ENCODE data around the gene MAPK14. TPM values are rescaled to one million over a fixed set of nuclear protein-coding genes. Genes with fewer than 3 reads are reported as not detected.
A peak's percentile ranks its signal among the peaks of the same experiment; 100 is the strongest.

Gene MAPK14
- total and polyA plus RNA-seq, 9 of the 15 experiments (the other 6 are each of a cell fraction or from before 2014, with no cell fraction given): 8.8 to 62.7 (median 35.5) TPM

DNA sequence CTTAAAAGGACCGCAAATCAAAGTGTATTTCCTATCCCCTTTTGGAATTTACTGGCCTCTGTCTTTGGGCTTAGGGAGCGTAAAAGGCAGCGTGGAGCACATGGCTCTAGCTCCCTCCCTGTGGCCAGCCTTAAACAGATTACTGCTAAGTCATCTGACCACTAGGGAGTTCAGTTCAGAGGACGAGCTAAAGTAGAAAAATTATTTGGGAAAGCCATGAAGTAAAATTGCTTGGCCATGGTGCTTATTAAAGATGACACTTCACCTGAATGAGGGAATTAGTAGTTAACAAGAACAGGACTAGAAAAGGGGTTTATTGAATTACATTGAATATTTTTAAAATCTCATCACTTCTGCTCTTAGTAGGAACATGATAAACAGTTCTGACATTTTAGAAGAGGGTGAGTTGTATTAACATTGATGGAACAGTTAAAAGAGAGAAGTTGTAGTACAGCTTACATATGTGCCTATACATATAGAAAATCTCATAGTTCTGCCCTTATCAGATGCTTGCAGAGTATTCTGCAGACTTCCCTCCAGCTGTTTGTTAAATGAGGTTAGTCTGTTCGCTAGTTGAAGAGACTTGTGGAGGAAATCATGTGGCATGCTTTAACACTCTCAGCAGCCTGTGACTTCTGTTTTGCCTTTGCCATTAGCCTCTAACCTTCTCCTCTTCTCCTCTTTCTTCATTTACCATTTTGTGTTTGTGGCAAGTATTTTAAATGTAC, 71.5 kb downstream of the MAPK14 start:
- H2AFZ ChIP-seq (ENCODE audit: low read depth, low read length): peak overlapping the region; percentile 57
- H3K4me3 ChIP-seq: no peak overlapping the region
- ATAC-seq (peak; percentile 91), DNase-seq (ENCODE audit: extremely low read depth in 1 of 4, low spot score in 3 of 4) (peak; percentile 66 to 85 (median 74)), FAIRE-seq (peak; percentile 86)
- intact Hi-C loops (cut with micrococcal nuclease) (loop anchor here (1.0 to 10.0 kb wide), 5 partner anchors 19 to 574 kb away; partner anchors contain the start of genes ARMC12 and MAPK14), in situ Hi-C loops (cut with MboI) (loop anchor here (5.0 kb wide), 1 partner anchor 72 kb away; the partner anchor contains the start of gene MAPK14)
- H3K4me2 ChIP-seq (ENCODE audit: insufficient read depth, low read length): peak overlapping the region; percentile 50
- H3K79me2 ChIP-seq (ENCODE audit: control insufficient read depth, insufficient read depth, low read length): no peaks in the 10 kb centered on the region
- BruUV-seq (replicated peaks): no TSS peak
- no peaks in the 10 kb centered on the region for H3K27me3 ChIP-seq (ENCODE audit: control insufficient read depth in 2 of 2, insufficient read depth in 2 of 2, low read length in 2 of 2)
- WGBS (ENCODE audit: insufficient coverage, low coverage, missing lambda C conversion rate): 7% methylated on average over 5 of the region's 5 CpGs
- peaks cover 3% of the 10 kb centered on the region for H3K9me1 ChIP-seq (ENCODE audit: control insufficient read depth, insufficient read depth, low read length)
- H3K4me1 ChIP-seq (replicated peaks in 1 of 2; ENCODE audit: control insufficient read depth in 2 of 2, insufficient read depth in 2 of 2, low read length in 2 of 2): peaks cover 9 to 33% of the 10 kb centered on the region in 2 experiments
- ChIA-PET CTCF (ENCODE audit: low intra/inter-chr PET ratio) (interaction anchor here (0.8 kb wide), 1 partner anchor 72 kb away, joined by 4 read pairs; the partner anchor contains the start of gene MAPK14), POLR2A (interaction anchor here (0.5 to 1.2 kb wide), 8 partner anchors 8 to 411 kb away, joined by 3 to 5 read pairs (median 3); no protein-coding TSS in a partner anchor)
- H4K20me1 ChIP-seq (replicated peaks; ENCODE audit: control insufficient read depth, insufficient read depth, low read length): no peaks in the 10 kb centered on the region
- H3K36me3 ChIP-seq (ENCODE audit: control insufficient read depth, insufficient read depth, low read length): peaks cover 52% of the 10 kb centered on the region
- peak overlapping the region; percentile 60 for H3K27ac ChIP-seq (ENCODE audit: extremely low read depth, low read depth, low read length)
- peaks cover 1% of the 10 kb centered on the region; the same call in 1 of the 2 replicates for H3K9me3 ChIP-seq (replicated peaks; ENCODE audit: control insufficient read depth, insufficient read depth, low read depth, low read length)
- peak overlapping the region in 1 of 2 experiments; percentile 32; a peak in 2 of 4 replicates for H3K9ac ChIP-seq (ENCODE audit: insufficient read depth in 1 of 2, low read depth in 2 of 2, low read length in 2 of 2)
- TF ChIP-seq, protein P1, sequence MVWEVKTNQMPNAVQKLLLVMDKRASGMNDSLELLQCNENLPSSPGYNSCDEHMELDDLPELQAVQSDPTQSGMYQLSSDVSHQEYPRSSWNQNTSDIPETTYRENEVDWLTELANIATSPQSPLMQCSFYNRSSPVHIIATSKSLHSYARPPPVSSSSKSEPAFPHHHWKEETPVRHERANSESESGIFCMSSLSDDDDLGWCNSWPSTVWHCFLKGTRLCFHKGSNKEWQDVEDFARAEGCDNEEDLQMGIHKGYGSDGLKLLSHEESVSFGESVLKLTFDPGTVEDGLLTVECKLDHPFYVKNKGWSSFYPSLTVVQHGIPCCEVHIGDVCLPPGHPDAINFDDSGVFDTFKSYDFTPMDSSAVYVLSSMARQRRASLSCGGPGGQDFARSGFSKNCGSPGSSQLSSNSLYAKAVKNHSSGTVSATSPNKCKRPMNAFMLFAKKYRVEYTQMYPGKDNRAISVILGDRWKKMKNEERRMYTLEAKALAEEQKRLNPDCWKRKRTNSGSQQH (CRISPR knock-in tag; IDR thresholded peaks at IDR 0.05): no peak
- TF ChIP-seq, protein P2, sequence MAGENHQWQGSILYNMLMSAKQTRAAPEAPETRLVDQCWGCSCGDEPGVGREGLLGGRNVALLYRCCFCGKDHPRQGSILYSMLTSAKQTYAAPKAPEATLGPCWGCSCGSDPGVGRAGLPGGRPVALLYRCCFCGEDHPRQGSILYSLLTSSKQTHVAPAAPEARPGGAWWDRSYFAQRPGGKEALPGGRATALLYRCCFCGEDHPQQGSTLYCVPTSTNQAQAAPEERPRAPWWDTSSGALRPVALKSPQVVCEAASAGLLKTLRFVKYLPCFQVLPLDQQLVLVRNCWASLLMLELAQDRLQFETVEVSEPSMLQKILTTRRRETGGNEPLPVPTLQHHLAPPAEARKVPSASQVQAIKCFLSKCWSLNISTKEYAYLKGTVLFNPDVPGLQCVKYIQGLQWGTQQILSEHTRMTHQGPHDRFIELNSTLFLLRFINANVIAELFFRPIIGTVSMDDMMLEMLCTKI (IDR thresholded peaks at IDR 0.05; ENCODE audit: partially characterized antibody): no peak
- TF ChIP-seq HDAC6 (IDR thresholded peaks at IDR 0.05; ENCODE audit: low read depth, low read length) (no peak), MAFG (tag; conservative IDR thresholded peaks at IDR 0.05) (peak; percentile 87), RBM22 (IDR thresholded peaks at IDR 0.05; ENCODE audit: low read depth, low read length, poor library complexity, severe bottlenecking) (no peak), POLR3A (IDR thresholded peaks at IDR 0.05; ENCODE audit: borderline replicate concordance, extremely low read depth, insufficient read depth, insufficient read length) (no peak), CTBP1 (IDR thresholded peaks at IDR 0.05; ENCODE audit: borderline replicate concordance) (no peak), ZNF143 (CRISPR knock-in tag; IDR thresholded peaks at IDR 0.05) (no peak), HNRNPLL (IDR thresholded peaks at IDR 0.05; ENCODE audit: low read depth, low read length, poor library complexity, severe bottlenecking) (no peak)
- TF ChIP-seq, protein P3, sequence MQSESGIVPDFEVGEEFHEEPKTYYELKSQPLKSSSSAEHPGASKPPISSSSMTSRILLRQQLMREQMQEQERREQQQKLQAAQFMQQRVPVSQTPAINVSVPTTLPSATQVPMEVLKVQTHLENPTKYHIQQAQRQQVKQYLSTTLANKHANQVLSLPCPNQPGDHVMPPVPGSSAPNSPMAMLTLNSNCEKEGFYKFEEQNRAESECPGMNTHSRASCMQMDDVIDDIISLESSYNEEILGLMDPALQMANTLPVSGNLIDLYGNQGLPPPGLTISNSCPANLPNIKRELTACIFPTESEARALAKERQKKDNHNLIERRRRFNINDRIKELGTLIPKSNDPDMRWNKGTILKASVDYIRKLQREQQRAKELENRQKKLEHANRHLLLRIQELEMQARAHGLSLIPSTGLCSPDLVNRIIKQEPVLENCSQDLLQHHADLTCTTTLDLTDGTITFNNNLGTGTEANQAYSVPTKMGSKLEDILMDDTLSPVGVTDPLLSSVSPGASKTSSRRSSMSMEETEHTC (IDR thresholded peaks at IDR 0.05): no peak
- TF ChIP-seq, protein P4, sequence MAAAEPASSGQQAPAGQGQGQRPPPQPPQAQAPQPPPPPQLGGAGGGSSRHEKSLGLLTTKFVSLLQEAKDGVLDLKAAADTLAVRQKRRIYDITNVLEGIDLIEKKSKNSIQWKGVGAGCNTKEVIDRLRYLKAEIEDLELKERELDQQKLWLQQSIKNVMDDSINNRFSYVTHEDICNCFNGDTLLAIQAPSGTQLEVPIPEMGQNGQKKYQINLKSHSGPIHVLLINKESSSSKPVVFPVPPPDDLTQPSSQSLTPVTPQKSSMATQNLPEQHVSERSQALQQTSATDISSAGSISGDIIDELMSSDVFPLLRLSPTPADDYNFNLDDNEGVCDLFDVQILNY (CRISPR knock-in tag; IDR thresholded peaks at IDR 0.05): no peak
- TF ChIP-seq, protein P5, sequence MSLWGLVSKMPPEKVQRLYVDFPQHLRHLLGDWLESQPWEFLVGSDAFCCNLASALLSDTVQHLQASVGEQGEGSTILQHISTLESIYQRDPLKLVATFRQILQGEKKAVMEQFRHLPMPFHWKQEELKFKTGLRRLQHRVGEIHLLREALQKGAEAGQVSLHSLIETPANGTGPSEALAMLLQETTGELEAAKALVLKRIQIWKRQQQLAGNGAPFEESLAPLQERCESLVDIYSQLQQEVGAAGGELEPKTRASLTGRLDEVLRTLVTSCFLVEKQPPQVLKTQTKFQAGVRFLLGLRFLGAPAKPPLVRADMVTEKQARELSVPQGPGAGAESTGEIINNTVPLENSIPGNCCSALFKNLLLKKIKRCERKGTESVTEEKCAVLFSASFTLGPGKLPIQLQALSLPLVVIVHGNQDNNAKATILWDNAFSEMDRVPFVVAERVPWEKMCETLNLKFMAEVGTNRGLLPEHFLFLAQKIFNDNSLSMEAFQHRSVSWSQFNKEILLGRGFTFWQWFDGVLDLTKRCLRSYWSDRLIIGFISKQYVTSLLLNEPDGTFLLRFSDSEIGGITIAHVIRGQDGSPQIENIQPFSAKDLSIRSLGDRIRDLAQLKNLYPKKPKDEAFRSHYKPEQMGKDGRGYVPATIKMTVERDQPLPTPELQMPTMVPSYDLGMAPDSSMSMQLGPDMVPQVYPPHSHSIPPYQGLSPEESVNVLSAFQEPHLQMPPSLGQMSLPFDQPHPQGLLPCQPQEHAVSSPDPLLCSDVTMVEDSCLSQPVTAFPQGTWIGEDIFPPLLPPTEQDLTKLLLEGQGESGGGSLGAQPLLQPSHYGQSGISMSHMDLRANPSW (CRISPR knock-in tag; IDR thresholded peaks at IDR 0.05): no peak
